ENCODE measurements around the gene MORC2.

MORC2 gene

DNA sequence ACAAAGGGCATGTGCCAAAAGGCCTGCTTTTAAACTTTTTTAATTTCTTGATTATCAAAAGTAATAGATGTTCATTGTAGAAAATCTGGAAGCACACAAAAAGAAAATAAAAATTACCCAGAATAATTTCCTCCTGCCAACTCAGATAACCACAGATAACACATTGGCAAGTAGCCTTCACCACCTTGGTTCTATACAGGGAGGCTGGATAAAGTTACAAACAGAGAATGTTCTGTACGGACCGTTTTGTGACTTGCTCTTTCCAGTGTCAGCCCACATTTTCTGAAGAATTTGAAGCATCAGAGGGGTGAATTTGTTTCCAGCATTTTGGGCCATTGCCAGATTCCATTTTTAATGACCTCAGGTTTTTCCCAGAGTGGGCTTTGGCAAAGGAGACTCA is 24.0 kb upstream of the MORC2 start:
- Histone ChIP-seq H2AFZ (ENCODE audit: low read length) (no peak overlapping the region), H3K4me2 (ENCODE audit: low read length) (no peak overlapping the region), H3K36me3 (ENCODE audit: insufficient read depth, low read length) (no peaks in the 10 kb centered on the region), H4K20me1 (ENCODE audit: insufficient read depth, low read length) (no peaks in the 10 kb centered on the region), H3K9me3 (ENCODE audit: low read length) (no peaks in the 10 kb centered on the region), H3K27ac (ENCODE audit: low read depth, low read length, poor library complexity, severe bottlenecking) (no peak overlapping the region), H3K27me3 (ENCODE audit: insufficient read depth, low read length) (no peaks in the 10 kb centered on the region; the same call in 1 of the 2 replicates), H3K79me2 (ENCODE audit: insufficient read depth, low read length) (no peaks in the 10 kb centered on the region), H3K9me2 (ENCODE audit: low read depth, low read length) (no peaks in the 10 kb centered on the region), H3F3A (ENCODE audit: insufficient read depth, low read length) (no peaks in the 10 kb centered on the region), H3K9ac (ENCODE audit: low read length) (no peak overlapping the region), H3K4me3 (ENCODE audit: low read depth, low read length, poor library complexity, severe bottlenecking) (no peak overlapping the region), H3K4me1 (ENCODE audit: insufficient read depth, low read length, severe bottlenecking) (no peaks in the 10 kb centered on the region)
- TF ChIP-seq CTCF (IDR thresholded peaks at IDR 0.05; ENCODE audit: low read length), result no peak
- no peak for TF ChIP-seq EZH2 (IDR thresholded peaks at IDR 0.05; ENCODE audit: borderline replicate concordance, low read length)

- Histone ChIP-seq H3F3A (ENCODE audit: insufficient read depth, low read length) (no peaks in the 10 kb centered on the region), H3K36me3 (ENCODE audit: insufficient read depth, low read length) (no peaks in the 10 kb centered on the region), H4K20me1 (ENCODE audit: insufficient read depth, low read length) (no peaks in the 10 kb centered on the region), H3K4me2 (ENCODE audit: low read length) (no peak overlapping the region), H3K9me2 (ENCODE audit: low read depth, low read length) (no peaks in the 10 kb centered on the region), H3K9me3 (ENCODE audit: low read length) (no peaks in the 10 kb centered on the region), H2AFZ (ENCODE audit: low read length) (no peak overlapping the region), H3K27ac (ENCODE audit: low read depth, low read length, poor library complexity, severe bottlenecking) (no peak overlapping the region), H3K9ac (ENCODE audit: low read length) (no peak overlapping the region), H3K27me3 (ENCODE audit: insufficient read depth, low read length) (no peaks in the 10 kb centered on the region; the same call in 1 of the 2 replicates), H3K4me3 (ENCODE audit: low read depth, low read length, poor library complexity, severe bottlenecking) (no peak overlapping the region), H3K4me1 (ENCODE audit: insufficient read depth, low read length, severe bottlenecking) (no peaks in the 10 kb centered on the region), H3K79me2 (ENCODE audit: insufficient read depth, low read length) (no peaks in the 10 kb centered on the region)
- TF ChIP-seq CTCF (IDR thresholded peaks at IDR 0.05; ENCODE audit: low read length) (no peak), EZH2 (IDR thresholded peaks at IDR 0.05; ENCODE audit: borderline replicate concordance, low read length) (no peak)
These were observed 22.1 kb upstream of the MORC2 start for GRCh38 chr22:30990690-30991089.

GRCh38 chr22:30989474-30989873 is 20.9 kb upstream of the MORC2 start:
- H3K36me3 ChIP-seq (ENCODE audit: insufficient read depth, low read length), result no peaks in the 10 kb centered on the region
- no peak overlapping the region for H3K27ac ChIP-seq (ENCODE audit: low read depth, low read length, poor library complexity, severe bottlenecking)
- H3F3A ChIP-seq (ENCODE audit: insufficient read depth, low read length), result no peaks in the 10 kb centered on the region
- H3K4me1 ChIP-seq (ENCODE audit: insufficient read depth, low read length, severe bottlenecking), result no peaks in the 10 kb centered on the region
- H3K9ac ChIP-seq (ENCODE audit: low read length), result no peak overlapping the region
- no peaks in the 10 kb centered on the region for H4K20me1 ChIP-seq (ENCODE audit: insufficient read depth, low read length)
- no peak overlapping the region for H2AFZ ChIP-seq (ENCODE audit: low read length)
- no peaks in the 10 kb centered on the region for H3K9me3 ChIP-seq (ENCODE audit: low read length)
- H3K9me2 ChIP-seq (ENCODE audit: low read depth, low read length), result no peaks in the 10 kb centered on the region
- no peak overlapping the region for H3K4me3 ChIP-seq (ENCODE audit: low read depth, low read length, poor library complexity, severe bottlenecking)
- no peaks in the 10 kb centered on the region for H3K27me3 ChIP-seq (ENCODE audit: insufficient read depth, low read length)
- no peak overlapping the region for H3K4me2 ChIP-seq (ENCODE audit: low read length)
- TF ChIP-seq EZH2 (IDR thresholded peaks at IDR 0.05; ENCODE audit: borderline replicate concordance, low read length) (no peak), CTCF (IDR thresholded peaks at IDR 0.05; ENCODE audit: low read length) (no peak)
- H3K79me2 ChIP-seq (ENCODE audit: insufficient read depth, low read length), result no peaks in the 10 kb centered on the region

All from OCI-LY1 (cell line).